Astrocyte (in vitro differentiated cells and primary cell): Measurements from ENCODE around the gene KRT36. TPM values are rescaled to one million over a fixed set of nuclear protein-coding genes. Genes with fewer than 3 reads are reported as not detected.

ENCODE experiments used
- DNase-seq: peaks from one replicate; pipeline ENCODE4 v3.0.0-alpha.2; 2010; ENCODE audit warnings: low read depth
- FAIRE-seq: peaks from 2 replicates; lab custom pipeline; 2011; peaks lifted over from hg19 to GRCh38; lab: Jason Lieb, UNC
- H2AFZ ChIP-seq: 2 replicates; pipeline ENCODE4 v1.6.0; 2012; ENCODE audit warnings: low read depth, low read length, inconsistent platforms
- H3K27ac ChIP-seq: 2 replicates; pipeline ENCODE4 v1.5.1; 2011; ENCODE audit warnings: low read depth, low read length, inconsistent platforms
- H3K27me3 ChIP-seq: 2 replicates; pipeline ENCODE4 v1.6.0; 2011; ENCODE audit warnings: low read length, inconsistent platforms; ENCODE audit not compliant: insufficient read depth
- H3K36me3 ChIP-seq: 2 replicates; pipeline ENCODE4 v1.5.1; 2011; ENCODE audit warnings: low read length, inconsistent platforms; ENCODE audit not compliant: insufficient read depth
- H3K4me1 ChIP-seq: 2 replicates; pipeline ENCODE4 v1.5.1; 2011; ENCODE audit warnings: low read length, inconsistent platforms; ENCODE audit not compliant: insufficient read depth
- H3K4me2 ChIP-seq: 2 replicates; pipeline ENCODE4 v1.6.0; 2012; ENCODE audit warnings: low read length, inconsistent platforms
- H3K4me3 ChIP-seq: 2 replicates; pipeline ENCODE4 v1.5.1; 2011; ENCODE audit warnings: low read depth, mild to moderate bottlenecking, low read length, inconsistent platforms; ENCODE audit not compliant: insufficient read depth
- H3K79me2 ChIP-seq: 2 replicates; pipeline ENCODE4 v1.6.0; 2012; ENCODE audit warnings: mild to moderate bottlenecking, low read length, inconsistent platforms; ENCODE audit not compliant: insufficient read depth
- H3K9ac ChIP-seq: 2 replicates; pipeline ENCODE4 v1.6.0; 2012; ENCODE audit warnings: mild to moderate bottlenecking, low read length, inconsistent platforms
- H3K9me3 ChIP-seq: 2 replicates; pipeline ENCODE4 v1.5.1; 2012; ENCODE audit warnings: low read depth, mild to moderate bottlenecking, low read length, inconsistent platforms; ENCODE audit not compliant: insufficient read depth
- H4K20me1 ChIP-seq: 2 replicates; pipeline ENCODE4 v1.6.0; 2012; ENCODE audit warnings: low read length, inconsistent platforms; ENCODE audit not compliant: insufficient read depth
- H3K27ac Mint-ChIP-seq: one replicate; pipeline ENCODE4 v1.8.0; 2021; ENCODE audit warnings: mild to moderate bottlenecking, mixed read lengths; ENCODE audit not compliant: unreplicated experiment
- H3K27me3 Mint-ChIP-seq: one replicate; pipeline ENCODE4 v1.8.0; 2021; ENCODE audit warnings: low read depth, mixed read lengths; ENCODE audit not compliant: unreplicated experiment
- H3K36me3 Mint-ChIP-seq: one replicate; pipeline ENCODE4 v1.8.0; 2021; ENCODE audit warnings: low read depth, mixed read lengths; ENCODE audit not compliant: unreplicated experiment
- H3K4me1 Mint-ChIP-seq: one replicate; pipeline ENCODE4 v1.8.0; 2021; ENCODE audit warnings: low read depth, mixed read lengths; ENCODE audit not compliant: unreplicated experiment
- H3K4me3 Mint-ChIP-seq: one replicate; pipeline ENCODE4 v1.8.0; 2021; ENCODE audit warnings: mild to moderate bottlenecking, moderate library complexity, mixed read lengths; ENCODE audit not compliant: unreplicated experiment
- H3K9me3 Mint-ChIP-seq: one replicate; pipeline ENCODE4 v1.8.0; 2021; ENCODE audit warnings: mild to moderate bottlenecking, mixed read lengths; ENCODE audit not compliant: unreplicated experiment
- EZH2 ChIP-seq: IDR thresholded peaks from 2 replicates; pipeline ENCODE4 v1.6.1; 2012; ENCODE audit warnings: mild to moderate bottlenecking, low read length, inconsistent platforms; ENCODE audit not compliant: insufficient read depth
- total RNA-seq: library from RNA; stranded (reverse); gene quantifications from 2 replicates; pipeline ENCODE4 v1.2.1, GENCODE V29; 2021
- TF ChIP-seq, protein P1 (sequence below): IDR thresholded peaks from 2 replicates; pipeline ENCODE4 v1.5.1; 2011; ENCODE audit warnings: low read depth, mild to moderate bottlenecking, inconsistent platforms, low read length, moderate library complexity; ENCODE audit not compliant: insufficient read depth

Gene KRT36
- total RNA-seq, 1 donor from 2014 or later = not detected

DNA sequence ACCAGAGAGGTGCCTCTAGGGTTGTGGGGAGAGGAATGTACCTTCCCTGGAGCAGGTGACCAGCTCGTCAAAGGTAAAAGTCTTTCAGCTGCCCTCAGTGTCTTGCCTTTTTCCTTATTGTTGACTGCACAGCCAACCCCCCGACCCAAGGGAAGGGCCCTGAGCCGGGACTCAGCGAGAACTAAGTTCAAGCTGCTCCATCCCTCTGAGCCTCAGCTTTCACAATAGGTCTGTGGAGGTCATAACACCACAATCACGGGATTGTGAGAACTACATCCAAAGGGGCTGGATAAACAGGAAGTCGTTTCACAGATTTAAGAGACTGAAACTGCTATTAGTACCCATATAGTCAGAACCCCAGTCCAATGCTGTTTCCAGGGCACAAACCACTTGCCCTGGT, 2.6 kb upstream of the KRT36 start:
- Histone ChIP-seq H3K9ac (no peak overlapping the region), H3K79me2 (no peaks in the 10 kb centered on the region), H4K20me1 (no peaks in the 10 kb centered on the region), H3K27me3 (no peaks in the 10 kb centered on the region), H3K27ac (no peak overlapping the region), H2AFZ (no peak overlapping the region), H3K36me3 (no peaks in the 10 kb centered on the region), H3K4me1 (peaks cover 19% of the 10 kb centered on the region), H3K9me3 (no peaks in the 10 kb centered on the region), H3K4me3 (no peak overlapping the region), H3K4me2 (no peak overlapping the region)
- H3K4me3 Mint-ChIP-seq = no peak overlapping the region
- no peak for FAIRE-seq
- no peaks in the 10 kb centered on the region for H3K36me3 Mint-ChIP-seq
- H3K27ac Mint-ChIP-seq = no peak overlapping the region
- DNase-seq = no peak
- TF ChIP-seq EZH2 = no peak
- TF ChIP-seq, protein P1, sequence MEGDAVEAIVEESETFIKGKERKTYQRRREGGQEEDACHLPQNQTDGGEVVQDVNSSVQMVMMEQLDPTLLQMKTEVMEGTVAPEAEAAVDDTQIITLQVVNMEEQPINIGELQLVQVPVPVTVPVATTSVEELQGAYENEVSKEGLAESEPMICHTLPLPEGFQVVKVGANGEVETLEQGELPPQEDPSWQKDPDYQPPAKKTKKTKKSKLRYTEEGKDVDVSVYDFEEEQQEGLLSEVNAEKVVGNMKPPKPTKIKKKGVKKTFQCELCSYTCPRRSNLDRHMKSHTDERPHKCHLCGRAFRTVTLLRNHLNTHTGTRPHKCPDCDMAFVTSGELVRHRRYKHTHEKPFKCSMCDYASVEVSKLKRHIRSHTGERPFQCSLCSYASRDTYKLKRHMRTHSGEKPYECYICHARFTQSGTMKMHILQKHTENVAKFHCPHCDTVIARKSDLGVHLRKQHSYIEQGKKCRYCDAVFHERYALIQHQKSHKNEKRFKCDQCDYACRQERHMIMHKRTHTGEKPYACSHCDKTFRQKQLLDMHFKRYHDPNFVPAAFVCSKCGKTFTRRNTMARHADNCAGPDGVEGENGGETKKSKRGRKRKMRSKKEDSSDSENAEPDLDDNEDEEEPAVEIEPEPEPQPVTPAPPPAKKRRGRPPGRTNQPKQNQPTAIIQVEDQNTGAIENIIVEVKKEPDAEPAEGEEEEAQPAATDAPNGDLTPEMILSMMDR = no peak
- H3K4me1 Mint-ChIP-seq = peaks cover 14% of the 10 kb centered on the region
- peaks cover 37% of the 10 kb centered on the region for H3K27me3 Mint-ChIP-seq
- H3K9me3 Mint-ChIP-seq = no peaks in the 10 kb centered on the region

DNA sequence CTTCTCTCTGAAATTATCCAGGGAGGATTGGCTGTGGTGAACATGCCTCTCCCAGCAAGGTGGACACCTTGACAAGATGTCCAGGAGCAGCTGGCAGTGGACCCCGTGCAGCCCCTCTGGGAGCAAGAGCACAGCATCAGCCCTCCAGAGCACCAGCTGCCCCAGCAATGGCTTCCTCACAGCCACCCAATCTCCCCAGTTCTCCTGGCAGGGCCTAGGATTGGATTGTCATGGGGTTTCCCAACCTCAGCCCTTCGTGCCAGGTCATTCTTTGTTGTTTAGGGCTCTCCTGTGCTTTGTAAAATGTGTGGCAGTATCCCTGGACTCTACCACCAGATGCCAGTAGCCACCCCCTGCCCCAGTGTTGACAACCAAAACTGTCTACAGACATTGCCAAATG, 1.8 kb upstream of the KRT36 start:
- DNase-seq = no peak
- H3K27ac ChIP-seq = no peak overlapping the region
- no peaks in the 10 kb centered on the region for H3K36me3 ChIP-seq
- no peaks in the 10 kb centered on the region for H3K27me3 ChIP-seq
- TF ChIP-seq, protein P1 = no peak
- no peak for TF ChIP-seq EZH2
- H4K20me1 ChIP-seq = no peaks in the 10 kb centered on the region
- H3K27me3 Mint-ChIP-seq = peaks cover 40% of the 10 kb centered on the region
- H3K4me2 ChIP-seq = no peak overlapping the region
- no peak for FAIRE-seq
- no peaks in the 10 kb centered on the region for H3K36me3 Mint-ChIP-seq
- H3K9me3 ChIP-seq = no peaks in the 10 kb centered on the region
- no peak overlapping the region for H3K9ac ChIP-seq
- H2AFZ ChIP-seq = no peak overlapping the region
- no peak overlapping the region for H3K27ac Mint-ChIP-seq
- H3K4me1 ChIP-seq = peaks cover 14% of the 10 kb centered on the region
- no peaks in the 10 kb centered on the region for H3K79me2 ChIP-seq
- H3K4me3 Mint-ChIP-seq = no peak overlapping the region
- H3K9me3 Mint-ChIP-seq = no peaks in the 10 kb centered on the region
- H3K4me3 ChIP-seq = no peak overlapping the region
- H3K4me1 Mint-ChIP-seq = peaks cover 14% of the 10 kb centered on the region

DNA sequence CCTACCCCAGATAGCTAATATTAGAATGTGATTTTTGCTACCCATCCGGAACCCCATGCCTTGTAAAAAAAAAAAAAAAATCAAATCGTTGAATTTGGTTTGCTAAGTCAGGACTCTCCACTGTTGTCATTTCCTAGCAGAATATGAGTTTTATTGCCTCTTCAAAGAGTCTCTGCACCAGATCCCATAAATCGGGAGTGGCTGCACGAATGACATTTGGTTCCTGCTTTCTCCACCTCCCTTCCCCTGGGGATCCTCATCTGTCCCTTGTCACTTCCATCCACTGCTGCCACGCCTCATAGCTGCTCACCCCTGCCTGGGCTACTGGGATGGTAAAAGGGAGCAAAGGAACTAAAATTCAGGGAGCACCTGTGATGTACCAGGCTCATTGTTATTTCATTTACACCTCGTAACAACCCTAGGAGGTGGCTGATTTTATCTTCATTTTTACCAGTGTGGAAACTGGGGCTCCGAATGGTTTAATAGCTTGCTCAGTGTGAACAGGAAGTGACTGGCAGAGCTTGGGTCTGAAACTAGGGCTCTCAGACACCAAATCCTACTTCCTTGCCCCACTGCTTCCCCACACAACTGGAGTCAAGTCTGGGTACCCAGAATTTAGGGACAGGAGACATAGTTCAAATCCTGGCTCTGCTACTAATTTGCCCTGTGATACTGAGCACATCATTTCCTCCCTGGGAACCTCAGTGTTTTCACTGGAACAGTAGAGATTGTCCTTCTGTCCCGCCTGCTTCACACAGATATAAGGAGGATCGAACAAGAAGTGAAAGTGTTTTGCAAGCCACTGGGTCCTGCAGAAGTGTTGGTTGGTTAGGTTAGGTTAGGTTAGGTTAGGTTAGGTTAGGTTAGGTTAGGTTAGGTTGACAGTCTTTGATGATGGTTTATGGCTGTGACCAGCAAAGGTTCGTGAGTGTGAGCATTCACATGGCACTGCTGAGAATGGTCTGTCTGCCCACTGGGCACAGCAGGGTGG, 585 bp upstream of the KRT36 start:
- Histone ChIP-seq H3K4me2 (no peak overlapping the region), H3K4me3 (no peak overlapping the region), H3K4me1 (peaks cover 14% of the 10 kb centered on the region), H2AFZ (no peak overlapping the region), H3K79me2 (no peaks in the 10 kb centered on the region), H3K27me3 (peaks cover 3% of the 10 kb centered on the region), H3K27ac (no peak overlapping the region), H3K9ac (no peak overlapping the region), H4K20me1 (no peaks in the 10 kb centered on the region), H3K9me3 (no peaks in the 10 kb centered on the region), H3K36me3 (no peaks in the 10 kb centered on the region)
- H3K27me3 Mint-ChIP-seq = peaks cover 51% of the 10 kb centered on the region
- no peak for DNase-seq
- no peak for TF ChIP-seq EZH2
- TF ChIP-seq, protein P1 = no peak
- FAIRE-seq = no peak
- H3K9me3 Mint-ChIP-seq = no peaks in the 10 kb centered on the region
- peaks cover 14% of the 10 kb centered on the region for H3K4me1 Mint-ChIP-seq
- no peak overlapping the region for H3K27ac Mint-ChIP-seq
- peaks cover 2% of the 10 kb centered on the region for H3K36me3 Mint-ChIP-seq
- no peak overlapping the region for H3K4me3 Mint-ChIP-seq
